BLaER1 (cell line): ENCODE data around the gene SH2B2.
"Not testable (repeated sequence)": the region's sequence is repeated elsewhere in the genome, so short reads cannot be mapped to it uniquely, and the experiment has no call there.

Experiments used
- H3K27ac ChIP-seq: shearing (Covaris generic); formaldehyde crosslinking; 2 replicates; pipeline ENCODE4 v1.8.1; 2022
- H3K27me3 ChIP-seq: shearing (Covaris generic); formaldehyde crosslinking; 2 replicates; pipeline ENCODE4 v1.8.1; 2022
- H3K36me3 ChIP-seq: shearing (Covaris generic); formaldehyde crosslinking; 2 replicates; pipeline ENCODE4 v1.8.1; 2022
- H3K4me1 ChIP-seq: shearing (Covaris generic); formaldehyde crosslinking; 2 replicates; pipeline ENCODE4 v1.8.1; 2022
- H3K4me2 ChIP-seq: shearing (Covaris generic); formaldehyde crosslinking; 2 replicates; pipeline ENCODE4 v1.8.1; 2022
- H3K4me3 ChIP-seq: shearing (Covaris generic); formaldehyde crosslinking; 2 replicates; pipeline ENCODE4 v1.8.1; 2022
- H3K9ac ChIP-seq: shearing (Covaris generic); formaldehyde crosslinking; 2 replicates; pipeline ENCODE4 v1.8.1; 2022
- H3K9me3 ChIP-seq: shearing (Covaris generic); formaldehyde crosslinking; 2 replicates; pipeline ENCODE4 v1.8.1; 2022
- H4K20me1 ChIP-seq: shearing (Covaris generic); formaldehyde crosslinking; 2 replicates; pipeline ENCODE4 v1.8.1; 2022
- Cebpa-rat ChIP-seq: shearing (Covaris generic); IDR thresholded peaks from 2 replicates; pipeline ENCODE4 v1.8.1; 2022

The SH2B2 gene

DNA sequence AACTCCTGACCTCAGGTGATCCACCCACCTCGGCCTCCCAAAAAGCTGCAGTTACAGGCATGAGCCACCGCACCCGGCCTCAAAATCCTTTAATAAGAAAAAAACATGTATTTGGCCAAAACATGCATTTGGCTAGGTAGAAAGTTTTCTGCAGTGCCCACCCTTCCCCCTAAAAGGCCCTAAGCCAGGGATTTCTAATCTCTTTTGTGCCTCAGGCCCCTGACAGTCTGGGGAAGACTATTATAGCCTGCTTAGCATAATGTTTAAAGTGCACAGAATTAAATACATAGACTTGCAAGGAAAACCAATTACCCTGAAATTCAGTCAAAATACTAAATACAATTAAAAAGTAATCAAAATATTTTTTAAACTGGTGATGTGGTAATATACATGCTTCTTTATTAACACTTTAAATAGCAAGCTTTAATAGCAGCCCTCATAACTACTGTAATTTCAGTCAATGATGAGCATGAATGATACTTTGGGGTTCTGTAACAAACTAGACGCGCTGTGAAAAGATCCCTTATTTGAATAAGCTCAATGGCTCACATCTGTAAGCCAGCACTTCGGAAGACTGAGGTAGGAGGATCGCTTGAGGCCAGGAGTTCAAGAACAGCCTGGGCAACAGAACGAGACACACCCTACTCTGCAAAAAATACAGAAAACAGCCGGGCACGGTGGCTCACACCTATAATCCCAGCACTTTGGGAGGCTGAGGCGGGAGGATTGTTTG, 39.7 kb downstream of the SH2B2 start:
- H3K4me2 ChIP-seq, result no peak overlapping the region
- no peak overlapping the region for H3K9ac ChIP-seq
- H3K4me3 ChIP-seq, result no peak overlapping the region
- TF ChIP-seq Cebpa-rat, result no peak
- H3K36me3 ChIP-seq, result no peaks in the 10 kb centered on the region
- peaks cover 36% of the 10 kb centered on the region for H3K4me1 ChIP-seq
- no peak overlapping the region for H3K27ac ChIP-seq
- no peaks in the 10 kb centered on the region for H4K20me1 ChIP-seq
- H3K9me3 ChIP-seq, result no peaks in the 10 kb centered on the region
- H3K27me3 ChIP-seq, result peaks cover 8% of the 10 kb centered on the region

DNA sequence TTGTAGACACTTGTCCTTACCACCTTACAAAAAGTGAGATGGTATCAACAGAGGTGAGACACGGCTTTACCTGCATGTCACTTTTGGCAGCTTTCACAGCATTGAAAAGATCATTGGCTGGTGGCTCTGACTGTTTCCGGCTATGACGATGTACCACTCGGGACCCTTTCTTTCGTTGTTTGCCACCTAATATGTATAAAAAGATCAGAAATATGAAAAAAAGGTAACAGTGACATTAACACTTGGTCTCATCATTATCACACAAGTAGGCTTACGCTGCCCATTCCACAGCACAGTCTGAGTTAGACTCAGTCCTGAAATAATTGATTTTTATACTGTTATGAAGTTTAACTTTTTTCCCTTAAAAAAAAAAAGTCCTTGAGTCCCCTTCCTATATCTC, 40.5 kb downstream of the SH2B2 start:
- H3K4me2 ChIP-seq, H3K27me3 ChIP-seq, H3K27ac ChIP-seq, H3K9ac ChIP-seq, H3K4me3 ChIP-seq, H4K20me1 ChIP-seq, H3K9me3 ChIP-seq, H3K36me3 ChIP-seq: not testable (repeated sequence)
- peaks cover 36% of the 10 kb centered on the region for H3K4me1 ChIP-seq

DNA sequence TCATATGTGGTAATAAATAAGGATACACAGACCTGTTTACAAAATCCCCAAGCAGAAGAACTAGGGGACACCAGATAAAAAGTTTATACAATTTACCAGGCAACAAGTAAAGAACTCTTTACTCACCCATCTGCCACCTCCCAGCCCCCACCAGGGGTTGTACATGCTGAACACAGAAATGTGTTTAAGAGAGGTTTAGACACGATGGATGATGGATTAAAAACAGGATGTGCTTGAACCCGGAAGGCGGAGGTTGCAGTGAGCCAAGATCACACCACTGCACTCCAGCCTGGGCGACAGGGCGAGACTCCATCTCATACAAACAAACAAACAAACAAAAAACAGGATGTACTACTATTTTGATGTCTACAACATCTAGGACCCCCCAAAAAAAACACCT, 42.2 kb downstream of the SH2B2 start:
- H3K4me1 ChIP-seq, result peaks cover 36% of the 10 kb centered on the region
- not testable (repeated sequence) for H3K36me3 ChIP-seq, H3K9ac ChIP-seq, H3K9me3 ChIP-seq, H3K4me3 ChIP-seq, H3K27me3 ChIP-seq, H3K27ac ChIP-seq, H4K20me1 ChIP-seq
- H3K4me2 ChIP-seq, result peak overlapping the region; percentile 8; the same call in 1 of the 2 replicates

DNA sequence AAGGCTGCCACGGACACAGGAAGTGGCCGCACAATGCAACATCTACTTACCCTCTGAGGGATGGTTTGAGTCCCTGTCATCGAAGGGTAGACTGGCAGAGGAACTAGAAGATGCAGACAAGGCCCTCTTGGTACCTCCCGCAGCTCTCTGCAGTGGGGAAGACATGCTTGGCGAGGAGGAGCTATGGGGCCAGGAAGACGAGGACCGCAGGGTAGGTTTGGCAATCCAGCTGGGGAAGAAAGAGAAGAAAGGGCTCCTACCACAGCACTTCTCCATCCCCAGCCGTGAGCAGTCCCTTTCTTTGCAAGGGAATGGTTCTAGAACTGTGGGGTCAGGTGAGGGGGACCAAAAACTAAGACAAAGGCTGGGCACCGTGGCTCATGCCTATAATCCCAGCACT, 42.7 kb downstream of the SH2B2 start:
- H3K9ac ChIP-seq, H3K4me2 ChIP-seq, H3K4me3 ChIP-seq, H3K27me3 ChIP-seq, H3K36me3 ChIP-seq, H3K27ac ChIP-seq, H4K20me1 ChIP-seq, H3K9me3 ChIP-seq: not testable (repeated sequence)
- H3K4me1 ChIP-seq, result peaks cover 36% of the 10 kb centered on the region

DNA sequence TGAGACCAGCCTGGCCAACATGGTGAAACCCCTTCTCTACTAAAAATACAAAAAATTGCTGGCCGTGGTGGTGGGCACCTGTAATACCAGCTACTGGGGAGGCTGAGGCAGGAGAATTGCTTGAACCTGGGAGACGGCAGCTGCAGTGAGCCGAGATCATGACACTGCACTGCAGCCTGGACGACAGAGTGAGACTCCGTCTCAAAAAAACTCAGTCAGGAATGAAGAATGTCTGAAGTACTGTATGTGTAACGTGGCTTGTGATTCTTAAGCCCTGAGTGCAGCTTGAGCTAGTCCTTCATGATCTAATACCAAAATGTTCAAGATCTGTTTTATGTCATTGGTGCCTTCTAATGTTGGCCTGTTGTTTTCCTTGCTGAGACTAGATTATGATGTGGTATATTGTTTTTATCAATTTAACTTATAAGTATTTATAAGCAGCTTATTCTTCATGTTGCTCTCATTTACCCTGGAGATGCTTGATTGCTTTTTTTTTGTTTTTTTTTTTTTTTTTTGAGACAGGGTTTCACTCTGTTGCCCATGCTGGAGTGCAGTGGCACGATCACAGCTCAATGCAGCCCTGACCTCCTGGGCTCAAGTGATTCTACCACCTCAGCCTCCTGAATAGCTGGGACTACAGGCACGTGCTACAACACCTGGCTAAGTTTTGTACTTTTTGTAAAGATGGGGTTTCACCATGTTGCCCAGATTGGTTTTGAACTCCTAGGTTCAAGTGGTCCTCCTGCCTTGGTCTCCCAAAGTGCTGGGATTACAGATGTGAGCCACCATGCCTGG, 44.2 kb downstream of the SH2B2 start:
- H3K36me3 ChIP-seq, H3K27me3 ChIP-seq, H3K4me3 ChIP-seq, H3K9me3 ChIP-seq, H4K20me1 ChIP-seq: not testable (repeated sequence)
- H3K9ac ChIP-seq, result peak overlapping the region; percentile 26; the same call in 1 of the 2 replicates
- peak overlapping the region; percentile 39; the same call in 1 of the 2 replicates for H3K27ac ChIP-seq
- H3K4me1 ChIP-seq, result peaks cover 36% of the 10 kb centered on the region
- peak overlapping the region; percentile 76 for H3K4me2 ChIP-seq

DNA sequence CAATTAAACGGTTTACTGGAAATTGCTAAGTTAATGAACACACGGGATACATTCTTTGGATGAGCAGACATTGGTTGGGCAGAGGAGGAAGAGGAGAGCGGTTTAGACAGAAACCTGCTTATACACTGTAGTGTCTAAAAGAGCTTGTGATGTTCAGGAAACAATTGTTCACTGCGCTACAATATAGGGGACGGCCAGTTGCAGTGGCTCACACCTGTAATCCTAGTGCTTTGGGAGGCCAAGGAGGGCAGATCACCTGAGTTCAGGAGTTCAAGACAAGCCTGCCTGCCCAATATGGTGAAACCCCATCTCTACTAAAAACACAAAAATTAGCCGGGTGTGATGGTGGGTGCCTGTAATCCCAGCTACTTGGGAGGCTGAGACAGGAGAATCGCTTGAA, 48.9 kb downstream of the SH2B2 start:
- H3K9me3 ChIP-seq, H3K27me3 ChIP-seq, H3K4me2 ChIP-seq, H3K9ac ChIP-seq, H4K20me1 ChIP-seq, H3K36me3 ChIP-seq, H3K4me3 ChIP-seq, H3K27ac ChIP-seq: not testable (repeated sequence)
- peaks cover 29% of the 10 kb centered on the region for H3K4me1 ChIP-seq

DNA sequence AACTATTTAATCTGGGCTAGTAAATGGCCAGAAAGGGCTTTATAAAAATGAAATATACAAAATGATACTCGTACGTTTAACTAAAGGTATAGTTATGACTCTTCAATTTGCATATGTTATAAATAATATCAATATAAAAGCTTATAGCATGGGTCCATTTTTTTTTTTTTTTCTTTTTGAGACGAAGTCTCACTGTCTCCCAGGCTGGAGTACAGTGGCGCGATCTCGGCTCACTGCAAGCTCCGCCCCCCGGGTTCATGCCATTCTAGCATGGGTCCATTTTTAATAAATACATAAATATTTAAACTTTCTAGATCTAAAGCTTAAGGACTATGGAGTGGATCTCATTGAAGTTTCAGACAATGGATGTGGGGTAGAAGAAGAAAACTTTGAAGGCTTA, 50.3 kb downstream of the SH2B2 start:
- H4K20me1 ChIP-seq, H3K36me3 ChIP-seq, H3K27ac ChIP-seq, H3K4me2 ChIP-seq, H3K9ac ChIP-seq, H3K27me3 ChIP-seq, H3K4me3 ChIP-seq, H3K9me3 ChIP-seq: not testable (repeated sequence)
- H3K4me1 ChIP-seq, result peaks cover 22% of the 10 kb centered on the region

DNA sequence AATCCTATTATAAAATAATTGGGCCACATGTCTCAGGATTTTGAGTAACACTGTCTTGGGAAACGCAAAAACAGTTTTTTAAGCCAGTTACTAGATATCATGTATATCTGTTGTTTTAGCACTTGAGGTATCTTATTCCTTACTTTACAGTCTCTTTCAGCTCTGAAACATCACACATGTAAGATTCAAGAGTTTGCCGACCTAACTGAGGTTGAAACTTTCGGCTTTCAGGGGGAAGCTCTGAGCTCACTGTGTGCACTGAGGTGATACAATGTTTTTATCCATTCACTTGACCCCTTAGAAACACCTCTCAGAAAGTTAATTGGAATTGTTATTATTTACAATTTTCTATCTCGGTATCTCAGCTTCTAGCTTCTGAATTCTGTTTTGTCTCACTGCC, 50.8 kb downstream of the SH2B2 start:
- H3K9me3 ChIP-seq, H3K9ac ChIP-seq, H3K4me3 ChIP-seq, H4K20me1 ChIP-seq, H3K4me2 ChIP-seq, H3K27ac ChIP-seq, H3K27me3 ChIP-seq, H3K36me3 ChIP-seq: not testable (repeated sequence)
- H3K4me1 ChIP-seq, result peaks cover 18% of the 10 kb centered on the region

DNA sequence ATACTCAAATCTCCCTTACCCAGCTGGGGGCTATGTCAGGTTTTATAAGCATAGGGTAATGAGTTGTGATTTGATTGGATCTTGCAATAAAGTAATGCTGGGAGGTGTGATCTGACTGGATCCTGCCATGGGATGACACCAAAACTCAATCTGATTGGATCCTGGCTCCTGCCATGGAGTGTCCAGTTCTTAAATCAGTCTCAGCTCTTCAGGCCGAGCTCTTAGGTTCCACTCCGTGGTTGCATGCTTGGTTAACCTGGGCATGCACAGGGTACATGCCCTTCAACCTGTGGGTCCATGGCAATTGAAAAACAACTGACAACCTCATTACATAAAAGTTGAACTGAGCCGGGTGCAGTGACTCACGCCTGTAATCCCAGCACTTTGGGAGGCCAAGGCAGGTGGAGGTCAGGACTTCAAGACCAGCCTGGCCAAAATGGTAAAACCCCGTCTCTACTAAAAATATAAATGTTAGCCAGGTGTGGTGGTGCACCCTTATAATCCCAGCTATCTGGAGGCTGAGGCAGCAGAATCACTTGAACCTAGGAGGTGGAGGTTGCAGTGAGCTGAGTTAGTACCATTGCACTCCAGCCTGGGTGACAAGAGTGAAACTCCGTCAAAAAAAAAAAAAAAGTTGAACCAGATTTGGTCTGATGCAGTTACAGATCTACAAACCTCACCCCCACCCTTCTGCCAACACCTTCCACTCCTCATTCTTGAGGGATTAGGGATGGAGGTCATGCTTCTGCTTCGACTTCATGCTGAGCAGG, 54.1 kb downstream of the SH2B2 start:
- not testable (repeated sequence) for H3K27ac ChIP-seq, H4K20me1 ChIP-seq, H3K9ac ChIP-seq

DNA sequence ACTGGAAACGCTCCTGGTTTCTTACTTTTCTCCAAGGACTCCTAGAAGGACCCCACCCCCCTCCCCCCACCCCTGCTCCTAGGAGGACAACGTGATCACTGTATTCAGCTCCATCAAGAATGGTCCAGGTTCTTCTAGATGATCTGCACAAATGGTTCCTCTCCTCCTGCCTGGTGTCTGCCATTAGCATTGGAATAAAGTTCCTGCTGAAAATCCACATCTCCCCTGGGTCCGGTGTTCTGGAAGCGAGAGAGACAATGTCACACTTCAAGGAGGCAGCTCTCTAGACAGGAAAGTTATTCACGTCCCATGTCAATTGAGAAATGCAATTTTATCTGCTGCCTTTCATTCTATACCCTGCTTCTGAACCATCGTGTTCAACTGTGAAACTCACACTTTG, 60.3 kb downstream of the SH2B2 start:
- H3K9ac ChIP-seq, H3K27ac ChIP-seq, H4K20me1 ChIP-seq, H3K36me3 ChIP-seq, H3K4me1 ChIP-seq, H3K4me2 ChIP-seq, H3K27me3 ChIP-seq, H3K4me3 ChIP-seq, H3K9me3 ChIP-seq: not testable (repeated sequence)

More for the DNA sequence above, 54.1 kb downstream of the SH2B2 start:
- Histone ChIP-seq H3K4me2 (peak overlapping the region; percentile 32), H3K4me1 (peaks cover 12% of the 10 kb centered on the region)
- H3K36me3 ChIP-seq, H3K27me3 ChIP-seq, H3K9me3 ChIP-seq, H3K4me3 ChIP-seq: not testable (repeated sequence)

DNA sequence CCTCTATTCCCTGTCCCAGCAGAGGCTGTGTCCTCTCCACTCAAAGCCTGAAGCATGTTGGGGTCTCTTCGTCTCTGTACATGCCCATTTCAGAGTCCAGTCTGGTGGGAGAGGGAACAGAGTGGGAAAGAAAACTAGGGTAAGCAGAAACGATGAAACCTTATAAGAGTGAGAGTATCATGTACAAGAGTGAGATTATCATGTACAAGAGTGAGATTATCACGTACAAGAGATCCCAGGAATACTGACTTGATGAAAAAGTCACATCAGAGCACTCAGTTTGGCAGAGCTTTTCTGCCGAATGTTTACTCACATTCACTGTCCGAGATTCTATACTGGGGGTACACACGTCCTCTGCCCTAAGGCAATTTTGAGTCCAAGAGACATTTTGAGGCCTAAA, 69.7 kb downstream of the SH2B2 start, which contains the start of gene SPDYE6:
Gene SPDYE6, minus strand, starts transcription at position 101 of the 400 bp plus-strand sequence. CDS start 421 bp downstream, outside the sequence.
- not testable (repeated sequence) for H3K36me3 ChIP-seq, H3K27ac ChIP-seq, H3K9me3 ChIP-seq, H3K4me3 ChIP-seq, H3K4me2 ChIP-seq, H3K9ac ChIP-seq, H3K27me3 ChIP-seq, H4K20me1 ChIP-seq
- peaks cover 12% of the 10 kb centered on the region for H3K4me1 ChIP-seq

DNA sequence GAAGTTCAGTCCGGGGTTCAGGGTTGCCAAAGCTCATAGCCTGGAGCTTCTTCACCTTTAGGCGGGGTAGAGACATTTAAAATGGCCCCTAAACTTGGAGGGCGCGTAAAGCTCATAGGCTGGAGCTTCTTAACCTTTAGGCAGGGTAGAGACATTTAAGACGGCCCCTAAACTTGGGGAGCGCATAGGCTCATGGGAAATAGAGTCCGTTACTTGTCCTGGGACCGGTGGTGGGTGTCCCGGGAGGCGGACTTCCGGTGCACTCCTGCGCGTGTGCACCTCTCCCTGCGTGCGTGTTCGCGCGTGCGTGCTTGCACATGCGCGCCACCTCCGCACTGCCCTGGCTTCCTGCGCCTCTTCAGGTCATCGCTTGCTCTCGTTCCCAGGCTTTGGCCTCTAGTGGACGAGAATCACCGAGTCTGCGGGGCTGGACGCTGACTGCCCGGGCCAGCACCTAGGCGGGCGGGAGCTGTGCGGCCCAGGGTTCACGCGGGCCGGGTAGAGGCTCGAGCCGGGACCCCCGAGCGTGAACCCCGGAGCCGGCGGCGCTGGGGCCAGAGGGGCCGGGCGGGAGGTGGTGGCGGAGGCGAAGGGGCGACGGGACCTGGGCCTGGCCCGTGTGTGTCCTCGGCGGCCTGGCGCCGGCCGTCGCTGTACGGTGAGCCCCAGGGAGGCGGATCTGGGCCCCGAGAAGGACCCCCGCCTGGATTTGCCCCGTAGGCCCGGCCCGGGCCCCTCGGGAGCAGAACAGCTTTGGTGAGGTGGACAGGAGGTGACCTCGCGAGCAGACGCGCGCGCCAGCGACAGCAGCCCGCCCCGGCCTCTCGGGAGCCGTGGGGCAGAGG, 77.1 kb downstream of the SH2B2 start:
- Histone ChIP-seq H3K27ac (peak overlapping the region; percentile 88), H3K36me3 (peaks cover 20% of the 10 kb centered on the region), H3K9ac (peak overlapping the region; percentile 95), H3K4me2 (peak overlapping the region; percentile 66), H3K4me1 (peaks cover 14% of the 10 kb centered on the region), H3K4me3 (peak overlapping the region; percentile 88)
- H4K20me1 ChIP-seq, H3K9me3 ChIP-seq, H3K27me3 ChIP-seq: not testable (repeated sequence)

DNA sequence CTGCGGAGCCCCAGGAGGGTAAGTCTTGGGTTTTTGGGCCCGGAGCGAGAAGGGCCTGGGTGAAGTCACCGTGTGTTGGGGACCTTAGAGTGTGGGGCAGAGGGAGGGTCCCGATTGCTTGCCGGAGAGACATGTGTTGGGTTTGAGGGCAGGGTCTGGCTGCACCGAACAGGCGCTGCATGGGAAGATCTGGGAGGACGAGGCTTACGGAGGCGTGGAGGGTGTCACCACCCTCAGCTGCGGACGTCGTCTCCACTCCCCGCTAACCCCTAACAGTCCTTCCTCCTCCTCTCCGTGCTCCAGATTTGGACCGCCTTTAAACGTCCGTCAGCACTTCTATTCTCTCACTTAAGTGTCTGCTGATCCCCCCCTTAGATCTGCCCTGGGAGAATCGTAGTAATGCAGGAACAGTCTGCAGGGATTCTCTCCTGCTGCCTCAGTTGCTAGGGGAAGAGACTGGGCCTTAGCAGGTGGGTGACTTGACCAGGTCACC, 77.8 kb downstream of the SH2B2 start:
- not testable (repeated sequence) for H4K20me1 ChIP-seq, H3K4me1 ChIP-seq, H3K27me3 ChIP-seq, H3K9me3 ChIP-seq
- H3K36me3 ChIP-seq, result peaks cover 20% of the 10 kb centered on the region
- peak overlapping the region; percentile 88 for H3K27ac ChIP-seq
- peak overlapping the region; percentile 66 for H3K4me2 ChIP-seq
- peak overlapping the region; percentile 95 for H3K9ac ChIP-seq
- peak overlapping the region; percentile 88 for H3K4me3 ChIP-seq
